Tibial artery (tissue), 4 donors: Measurements from ENCODE around the gene TBC1D8.

Experiments
- DNase-seq, 2 donors: peaks; one replicate each; pipeline ENCODE4 v3.0.0-alpha.2; 2019
- H3K27ac ChIP-seq, 2 donors: fragments of 200-600 bp; sonication (generic) in 1 of 2; 1 replicate in 1 of 2; 2 replicates in 1 of 2; pipeline ENCODE4 v1.5.1; 2018 to 2019; ENCODE audit warnings: mild to moderate bottlenecking in 1 of 2
- H3K27me3 ChIP-seq, 2 donors: fragments of 200-600 bp; sonication (generic) in 1 of 2; one replicate each; pipeline versions ENCODE4 v1.5.1 to v1.6.0; 2016 to 2019
- H3K36me3 ChIP-seq, 3 donors: fragments of 200-600 bp; sonication (generic) in 2 of 3; one replicate each; pipeline ENCODE4 v1.5.1; 2016 to 2019; ENCODE audit warnings: mild to moderate bottlenecking in 2 of 3
- H3K4me1 ChIP-seq, 4 donors: fragments of 200-600 bp; sonication (generic) in 2 of 4; 1 replicate in 3 of 4; 2 replicates in 1 of 4; pipeline ENCODE4 v1.5.1; 2016 to 2019
- H3K4me3 ChIP-seq, 2 donors: fragments of 200-600 bp; sonication (generic) in 1 of 2; 1 replicate in 1 of 2; 2 replicates in 1 of 2; pipeline ENCODE4 v1.5.1; 2018 to 2019; ENCODE audit warnings: mild to moderate bottlenecking in 2 of 2
- H3K9me3 ChIP-seq, 3 donors: fragments of 200-600 bp; sonication (generic) in 1 of 3; one replicate each; pipeline ENCODE4 v1.5.1; 2016 to 2019
- intact Hi-C: fragments of 100-400 bp; cut with DNase I; formaldehyde crosslinking; loops from one replicate; pipeline ENCODE4 v1.15.0; 2023; ENCODE audit warnings: low total_unique reads
- TF ChIP-seq, protein P1 (sequence below), 2 experiments: fragments of 200-600 bp in 1 of 2; fragments of 450-650 bp in 1 of 2; IDR thresholded peaks; one replicate each; pipeline ENCODE4 v1.5.1; 2017 to 2019; ENCODE audit warnings: antibody characterized with exemption in 2 of 2, mild to moderate bottlenecking in 1 of 2, moderate library complexity in 1 of 2

TBC1D8 gene

DNA sequence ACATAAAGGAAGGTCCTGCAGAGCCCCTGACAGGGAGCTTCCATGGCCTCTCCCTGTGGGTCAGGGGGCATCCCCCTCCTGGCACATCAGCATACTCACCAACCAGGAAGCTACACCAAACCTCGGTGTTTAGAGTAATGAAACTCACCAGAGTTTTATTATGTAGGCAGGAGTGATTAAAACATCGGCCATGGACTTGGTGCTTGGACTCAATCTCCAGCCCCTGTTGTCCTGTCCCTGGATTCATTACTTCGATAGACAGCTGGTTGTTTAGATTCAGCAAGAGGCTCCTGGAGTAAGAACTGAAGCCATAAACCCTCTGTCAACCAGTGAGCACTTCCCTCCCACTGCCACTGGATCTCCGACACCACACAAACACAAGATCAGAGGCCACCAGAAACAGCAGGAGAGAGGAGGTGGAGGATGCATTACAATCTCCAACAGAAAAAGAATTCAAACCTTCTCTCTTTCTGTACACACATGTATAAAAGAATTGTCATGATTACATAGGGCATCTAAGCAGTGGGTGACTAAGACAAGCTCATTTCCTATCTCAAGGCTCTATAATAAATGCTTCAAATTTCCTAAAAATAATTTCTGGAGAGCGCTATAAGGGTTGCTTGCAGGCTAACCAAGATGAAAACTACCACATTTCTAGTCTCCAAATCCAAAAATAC, 27.2 kb downstream of the TBC1D8 start:
- H3K27me3 ChIP-seq = no peaks in the 10 kb centered on the region
- peak overlapping the region; percentile 80 to 96 for H3K27ac ChIP-seq
- no peaks in the 10 kb centered on the region for H3K36me3 ChIP-seq
- H3K4me3 ChIP-seq = no peak overlapping the region
- DNase-seq = no peak
- intact Hi-C loops = no loop called here
- TF ChIP-seq, protein P1, sequence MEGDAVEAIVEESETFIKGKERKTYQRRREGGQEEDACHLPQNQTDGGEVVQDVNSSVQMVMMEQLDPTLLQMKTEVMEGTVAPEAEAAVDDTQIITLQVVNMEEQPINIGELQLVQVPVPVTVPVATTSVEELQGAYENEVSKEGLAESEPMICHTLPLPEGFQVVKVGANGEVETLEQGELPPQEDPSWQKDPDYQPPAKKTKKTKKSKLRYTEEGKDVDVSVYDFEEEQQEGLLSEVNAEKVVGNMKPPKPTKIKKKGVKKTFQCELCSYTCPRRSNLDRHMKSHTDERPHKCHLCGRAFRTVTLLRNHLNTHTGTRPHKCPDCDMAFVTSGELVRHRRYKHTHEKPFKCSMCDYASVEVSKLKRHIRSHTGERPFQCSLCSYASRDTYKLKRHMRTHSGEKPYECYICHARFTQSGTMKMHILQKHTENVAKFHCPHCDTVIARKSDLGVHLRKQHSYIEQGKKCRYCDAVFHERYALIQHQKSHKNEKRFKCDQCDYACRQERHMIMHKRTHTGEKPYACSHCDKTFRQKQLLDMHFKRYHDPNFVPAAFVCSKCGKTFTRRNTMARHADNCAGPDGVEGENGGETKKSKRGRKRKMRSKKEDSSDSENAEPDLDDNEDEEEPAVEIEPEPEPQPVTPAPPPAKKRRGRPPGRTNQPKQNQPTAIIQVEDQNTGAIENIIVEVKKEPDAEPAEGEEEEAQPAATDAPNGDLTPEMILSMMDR (IDR thresholded peaks at IDR 0.05) = no peak
- no peaks in the 10 kb centered on the region for H3K9me3 ChIP-seq
- H3K4me1 ChIP-seq = peaks cover 0 to 96% (median 60%) of the 10 kb centered on the region in 4 donors

DNA sequence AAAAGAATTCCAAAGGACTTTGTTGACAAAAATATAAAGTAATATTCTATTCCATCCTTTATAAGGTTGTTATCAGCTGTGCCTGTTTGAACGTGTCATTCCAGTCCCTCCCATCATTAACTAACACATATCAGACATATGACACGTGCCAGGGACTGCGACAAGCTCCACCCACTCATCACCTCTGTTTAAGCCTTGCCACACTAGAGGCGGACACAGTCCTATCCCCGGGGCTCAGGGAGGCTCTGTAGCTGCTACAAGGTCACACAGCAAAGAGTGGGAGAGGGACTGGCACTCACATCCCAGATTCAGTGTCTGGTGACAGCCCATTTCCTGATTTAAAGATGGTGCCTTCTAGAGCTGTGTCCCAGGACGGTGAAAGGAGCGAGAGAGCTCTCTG, 30.0 kb downstream of the TBC1D8 start:
- intact Hi-C loops = no loop called here
- Histone ChIP-seq H3K27me3 (no peaks in the 10 kb centered on the region), H3K27ac (peak overlapping the region; percentile 90 to 96), H3K4me1 (peaks cover 0 to 81% (median 61%) of the 10 kb centered on the region in 4 donors), H3K9me3 (no peaks in the 10 kb centered on the region), H3K36me3 (no peaks in the 10 kb centered on the region), H3K4me3 (no peak overlapping the region)
- DNase-seq = no peak
- TF ChIP-seq, protein P1 (IDR thresholded peaks at IDR 0.05) = no peak

DNA sequence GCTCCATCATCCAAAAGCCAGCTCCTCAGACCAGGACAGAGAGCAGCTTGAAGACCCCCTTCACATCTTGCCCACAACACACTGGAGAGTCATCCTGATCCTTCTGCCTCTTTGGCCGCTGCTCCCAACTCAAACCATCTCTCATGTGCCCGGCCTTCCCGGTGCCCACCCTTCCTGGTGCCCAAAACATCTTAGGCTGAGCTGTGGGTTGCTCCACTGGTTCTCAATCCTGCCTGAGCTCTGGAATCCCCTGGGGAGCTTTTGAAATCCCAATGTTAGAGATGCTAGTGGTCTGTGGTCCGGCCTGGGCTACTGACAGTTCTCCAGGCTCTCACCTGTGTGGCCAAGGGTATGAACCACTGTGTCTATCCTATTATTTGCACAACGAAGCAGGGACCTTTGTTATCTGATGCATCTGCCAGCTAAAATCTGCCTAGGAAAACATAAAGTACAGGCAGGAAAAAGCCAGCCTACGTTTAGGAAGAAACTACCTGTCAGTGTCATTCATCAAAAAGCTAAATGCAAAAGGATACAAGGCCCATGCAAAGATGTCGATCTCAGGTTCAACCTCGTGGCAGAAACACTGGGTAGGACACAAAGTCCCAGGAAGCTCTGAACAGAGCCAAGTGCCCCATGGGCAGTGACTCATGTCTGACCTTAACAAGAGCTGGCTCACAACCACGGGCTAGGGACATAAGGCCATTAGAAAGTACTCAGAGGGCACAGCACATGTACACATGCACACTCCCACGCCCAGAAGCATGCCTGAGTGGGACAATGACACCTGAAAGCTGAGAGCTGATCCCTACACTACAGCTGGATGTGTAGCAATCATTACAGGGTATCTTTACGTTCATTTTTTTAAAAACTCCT, 30.8 kb downstream of the TBC1D8 start:
- peak overlapping the region; percentile 90 to 96 for H3K27ac ChIP-seq
- DNase-seq = peak; percentile 94 to 97

DNA sequence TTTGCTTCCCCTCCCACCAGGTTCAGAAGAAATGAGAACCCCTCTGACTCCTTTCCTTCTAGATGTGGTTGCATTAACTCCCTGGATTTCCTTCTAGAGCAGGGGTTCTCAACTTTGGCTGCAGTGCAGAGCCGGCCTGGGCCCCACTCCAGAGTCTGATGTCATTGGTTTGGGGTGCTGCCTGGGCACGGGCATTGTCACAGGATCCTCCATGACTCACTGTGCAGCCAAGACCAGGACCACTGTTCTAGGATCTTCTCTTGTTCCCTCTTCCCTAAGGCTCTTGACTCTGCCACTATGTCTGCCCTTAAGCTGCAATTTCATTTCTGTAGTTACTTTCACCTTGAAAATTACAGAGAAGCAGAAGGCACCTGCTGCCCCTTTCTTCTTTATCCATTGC, 31.8 kb downstream of the TBC1D8 start:
- Histone ChIP-seq H3K27ac (peak overlapping the region; percentile 90 to 96), H3K36me3 (no peaks in the 10 kb centered on the region), H3K4me1 (peaks cover 0 to 70% (median 47%) of the 10 kb centered on the region in 4 donors), H3K27me3 (no peaks in the 10 kb centered on the region), H3K9me3 (no peaks in the 10 kb centered on the region), H3K4me3 (no peak overlapping the region)
- intact Hi-C loops = no loop called here
- DNase-seq = peak; percentile 54 to 90
- TF ChIP-seq, protein P1 (IDR thresholded peaks at IDR 0.05) = no peak

More for the DNA sequence above, 30.8 kb downstream of the TBC1D8 start:
- intact Hi-C loops = no loop called here
- Histone ChIP-seq H3K4me3 (no peak overlapping the region), H3K36me3 (no peaks in the 10 kb centered on the region), H3K27me3 (no peaks in the 10 kb centered on the region), H3K9me3 (no peaks in the 10 kb centered on the region), H3K4me1 (peaks cover 0 to 73% (median 55%) of the 10 kb centered on the region in 4 donors)
- TF ChIP-seq, protein P1 (IDR thresholded peaks at IDR 0.05) = no peak

DNA sequence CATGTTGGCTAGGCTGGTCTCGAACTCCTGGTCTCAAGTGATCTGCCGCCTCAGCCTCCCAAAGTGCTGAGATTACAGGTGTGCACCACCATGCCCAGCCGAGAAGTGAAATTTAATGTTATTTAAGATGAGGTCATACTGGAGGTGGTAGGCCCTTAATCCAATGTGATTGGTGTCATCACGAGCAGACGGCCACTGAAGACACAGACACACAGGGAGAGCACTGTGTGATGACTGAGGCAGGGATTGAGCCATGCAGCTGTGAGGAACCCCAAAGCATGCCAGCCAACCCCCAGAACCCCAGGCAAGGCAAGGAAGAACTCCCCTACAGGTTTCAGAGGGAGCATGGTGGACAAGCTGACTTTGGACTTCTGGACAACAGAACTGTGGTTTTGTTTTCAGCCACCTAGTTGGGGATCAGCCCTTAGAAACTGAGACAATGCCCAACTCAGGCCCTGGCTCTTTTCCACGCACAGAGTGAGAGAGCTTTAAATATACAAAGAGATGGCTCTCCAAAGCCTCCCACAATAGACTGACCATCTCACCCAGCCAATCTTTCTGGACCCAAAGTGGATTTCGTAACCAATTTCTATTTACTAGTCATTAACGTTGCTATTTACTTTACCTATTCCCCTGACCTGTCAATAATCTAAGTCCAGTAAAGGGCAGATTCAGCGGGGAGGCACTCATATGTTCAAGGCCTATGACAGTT, 34.2 kb downstream of the TBC1D8 start:
- Histone ChIP-seq H3K27ac (no peak overlapping the region), H3K27me3 (no peaks in the 10 kb centered on the region), H3K9me3 (no peaks in the 10 kb centered on the region), H3K4me3 (no peak overlapping the region), H3K4me1 (peaks cover 0 to 67% (median 46%) of the 10 kb centered on the region in 4 donors), H3K36me3 (no peaks in the 10 kb centered on the region)
- TF ChIP-seq, protein P1 (IDR thresholded peaks at IDR 0.05) = no peak
- DNase-seq = no peak
- intact Hi-C loops = no loop called here
